Keratinocyte (primary cell): ENCODE measurements around the gene PRKCA. TPM values are rescaled to one million over a fixed set of nuclear protein-coding genes. Genes with fewer than 3 reads are reported as not detected.

Experiments
- DNase-seq: peaks from one replicate; pipeline ENCODE4 v3.0.0-alpha.2; 2011; ENCODE audit warnings: low read depth, missing footprints, low spot score
- FAIRE-seq: peaks from 2 replicates; lab custom pipeline; 2011; peaks lifted over from hg19 to GRCh38; lab: Jason Lieb, UNC
- H2AFZ ChIP-seq: 2 replicates; pipeline ENCODE4 v1.6.0; 2012; ENCODE audit warnings: low read length, control low read depth, inconsistent platforms; ENCODE audit not compliant: control insufficient read depth
- H3K27ac ChIP-seq: 2 replicates; pipeline ENCODE4 v1.5.1; 2011; ENCODE audit warnings: low read length; ENCODE audit not compliant: control insufficient read depth, insufficient read depth
- H3K27me3 ChIP-seq: 3 replicates; pipeline ENCODE4 v1.6.0; 2011; ENCODE audit warnings: low read length; ENCODE audit not compliant: control insufficient read depth, insufficient read depth; ENCODE audit errors: extremely low read depth
- H3K36me3 ChIP-seq, 2 experiments: 2 replicates in 1 of 2; 3 replicates in 1 of 2; pipeline ENCODE4 v1.5.1; 2011; ENCODE audit warnings: low read length in 2 of 2, mild to moderate bottlenecking in 1 of 2; ENCODE audit not compliant: control insufficient read depth in 2 of 2, insufficient read depth in 2 of 2; ENCODE audit errors: extremely low read depth in 1 of 2
- H3K4me1 ChIP-seq: 3 replicates; pipeline ENCODE4 v1.5.1; 2011; ENCODE audit warnings: low read length; ENCODE audit not compliant: control insufficient read depth, insufficient read depth; ENCODE audit errors: extremely low read depth
- H3K4me2 ChIP-seq: 3 replicates; pipeline ENCODE4 v1.6.0; 2011; ENCODE audit warnings: low read depth, low read length; ENCODE audit not compliant: control insufficient read depth, insufficient read depth; ENCODE audit errors: extremely low read depth
- H3K4me3 ChIP-seq, 3 experiments: fragments of 200-600 bp in 1 of 3; sonication (generic) in 1 of 3; 2 replicates in 2 of 3; 3 replicates in 1 of 3; pipeline ENCODE4 v1.5.1; 2011 to 2016; ENCODE audit warnings: low read length in 3 of 3, mild to moderate bottlenecking in 3 of 3, control low read depth in 2 of 3, inconsistent platforms in 1 of 3, low read depth in 1 of 3, mixed read lengths in 1 of 3, mixed run types in 1 of 3, moderate library complexity in 1 of 3; ENCODE audit not compliant: control insufficient read depth in 2 of 3, insufficient read depth in 2 of 3; ENCODE audit errors: extremely low read depth in 1 of 3
- H3K79me2 ChIP-seq: 2 replicates; pipeline ENCODE4 v1.6.0; 2012; ENCODE audit warnings: low read length; ENCODE audit not compliant: control insufficient read depth, insufficient read depth
- H3K9ac ChIP-seq: 3 replicates; pipeline ENCODE4 v1.6.0; 2011; ENCODE audit warnings: low read length; ENCODE audit not compliant: control insufficient read depth, insufficient read depth; ENCODE audit errors: extremely low read depth
- H3K9me1 ChIP-seq: 3 replicates; pipeline ENCODE4 v1.6.0; 2011; ENCODE audit warnings: low read length; ENCODE audit not compliant: control insufficient read depth, insufficient read depth; ENCODE audit errors: extremely low read depth
- H3K9me3 ChIP-seq: 2 replicates; pipeline ENCODE4 v1.5.1; 2012; ENCODE audit warnings: low read depth, low read length; ENCODE audit not compliant: control insufficient read depth
- H4K20me1 ChIP-seq: 3 replicates; pipeline ENCODE4 v1.6.0; 2011; ENCODE audit warnings: low read length; ENCODE audit not compliant: control insufficient read depth, insufficient read depth; ENCODE audit errors: extremely low read depth
- EZH2 ChIP-seq: IDR thresholded peaks from one replicate; pipeline ENCODE4 v1.6.1; 2012; ENCODE audit warnings: inconsistent platforms, mild to moderate bottlenecking, low read length, moderate library complexity
- dilution Hi-C: fragments of 300-500 bp; cut with MboI; formaldehyde crosslinking; loops from one replicate; pipeline ENCODE4 v1.7.0; 2020; ENCODE audit warnings: low sequenced_read_pairs; ENCODE audit not compliant: extremely low pct_ligation_motif_present
- polyA plus RNA-seq, 5 experiments: library from polyadenylated mRNA; depleted of rRNA in 3 of 5; stranded (reverse) in 3 of 5; stranded (forward) in 1 of 5; unstranded in 1 of 5; fragments of >200 nt; gene quantifications; 1 replicate in 1 of 5; 2 replicates in 3 of 5; 3 replicates in 1 of 5; pipeline versions ENCODE4 v1.2.1 to v1.2.3, GENCODE V29; 2011 to 2012; ENCODE audit warnings: missing spikeins in 2 of 5, low read depth in 1 of 5, low replicate concordance in 1 of 5
- TF ChIP-seq, protein P1 (sequence below), 3 experiments: IDR thresholded peaks in 1 of 3; conservative IDR thresholded peaks in 1 of 3; optimal IDR thresholded peaks in 1 of 3; 2 replicates in 2 of 3; 3 replicates in 1 of 3; pipeline versions ENCODE3 to v1.5.1; 2011; ENCODE audit warnings: low read length in 3 of 3, mild to moderate bottlenecking in 3 of 3, moderate library complexity in 2 of 3, control low read depth in 1 of 3, inconsistent platforms in 1 of 3; ENCODE audit not compliant: insufficient read depth in 2 of 3; ENCODE audit errors: extremely low read depth in 1 of 3

Gene PRKCA
- polyA plus RNA-seq, 1 donor (not counting 4 experiments of a cell fraction or from before 2014, with no cell fraction given): 3.6 TPM

DNA sequence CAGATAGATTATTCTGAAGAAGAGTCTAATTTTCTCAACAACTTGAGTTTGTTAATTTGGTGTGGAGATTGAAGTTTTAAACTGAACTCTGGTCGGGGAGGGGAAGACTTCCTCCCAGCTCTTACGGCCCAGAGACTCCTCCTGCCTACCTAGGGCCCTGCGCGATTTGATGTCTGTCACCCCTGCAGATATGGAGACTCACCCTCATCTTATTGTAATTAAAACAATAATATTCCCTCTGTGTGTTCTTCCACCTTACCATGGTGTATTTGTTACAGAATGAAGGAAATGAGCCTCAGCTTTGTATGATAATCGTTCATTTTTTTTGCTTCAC, 348.1 kb downstream of the PRKCA start:
- Histone ChIP-seq H3K9ac (no peak overlapping the region), H3K9me1 (no peaks in the 10 kb centered on the region), H3K79me2 (no peaks in the 10 kb centered on the region), H3K36me3 (no peaks in the 10 kb centered on the region), H3K4me2 (no peak overlapping the region), H3K4me1 (peaks cover 30% of the 10 kb centered on the region), H4K20me1 (no peaks in the 10 kb centered on the region), H2AFZ (no peak overlapping the region), H3K27ac (no peak overlapping the region), H3K27me3 (no peaks in the 10 kb centered on the region), H3K9me3 (no peaks in the 10 kb centered on the region), H3K4me3 (no peak overlapping the region)
- TF ChIP-seq, protein P1, sequence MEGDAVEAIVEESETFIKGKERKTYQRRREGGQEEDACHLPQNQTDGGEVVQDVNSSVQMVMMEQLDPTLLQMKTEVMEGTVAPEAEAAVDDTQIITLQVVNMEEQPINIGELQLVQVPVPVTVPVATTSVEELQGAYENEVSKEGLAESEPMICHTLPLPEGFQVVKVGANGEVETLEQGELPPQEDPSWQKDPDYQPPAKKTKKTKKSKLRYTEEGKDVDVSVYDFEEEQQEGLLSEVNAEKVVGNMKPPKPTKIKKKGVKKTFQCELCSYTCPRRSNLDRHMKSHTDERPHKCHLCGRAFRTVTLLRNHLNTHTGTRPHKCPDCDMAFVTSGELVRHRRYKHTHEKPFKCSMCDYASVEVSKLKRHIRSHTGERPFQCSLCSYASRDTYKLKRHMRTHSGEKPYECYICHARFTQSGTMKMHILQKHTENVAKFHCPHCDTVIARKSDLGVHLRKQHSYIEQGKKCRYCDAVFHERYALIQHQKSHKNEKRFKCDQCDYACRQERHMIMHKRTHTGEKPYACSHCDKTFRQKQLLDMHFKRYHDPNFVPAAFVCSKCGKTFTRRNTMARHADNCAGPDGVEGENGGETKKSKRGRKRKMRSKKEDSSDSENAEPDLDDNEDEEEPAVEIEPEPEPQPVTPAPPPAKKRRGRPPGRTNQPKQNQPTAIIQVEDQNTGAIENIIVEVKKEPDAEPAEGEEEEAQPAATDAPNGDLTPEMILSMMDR (optimal IDR thresholded peaks at IDR 0.05 in 1 of 3, IDR thresholded peaks at IDR 0.05 in 1 of 3, conservative IDR thresholded peaks at IDR 0.05 in 1 of 3; ENCODE audit: extremely low read depth in 1 of 3, insufficient read depth in 2 of 3, low read length in 3 of 3): no peak
- TF ChIP-seq EZH2: no peak
- dilution Hi-C loops: no loop called here
- no peak for DNase-seq
- no peak for FAIRE-seq

DNA sequence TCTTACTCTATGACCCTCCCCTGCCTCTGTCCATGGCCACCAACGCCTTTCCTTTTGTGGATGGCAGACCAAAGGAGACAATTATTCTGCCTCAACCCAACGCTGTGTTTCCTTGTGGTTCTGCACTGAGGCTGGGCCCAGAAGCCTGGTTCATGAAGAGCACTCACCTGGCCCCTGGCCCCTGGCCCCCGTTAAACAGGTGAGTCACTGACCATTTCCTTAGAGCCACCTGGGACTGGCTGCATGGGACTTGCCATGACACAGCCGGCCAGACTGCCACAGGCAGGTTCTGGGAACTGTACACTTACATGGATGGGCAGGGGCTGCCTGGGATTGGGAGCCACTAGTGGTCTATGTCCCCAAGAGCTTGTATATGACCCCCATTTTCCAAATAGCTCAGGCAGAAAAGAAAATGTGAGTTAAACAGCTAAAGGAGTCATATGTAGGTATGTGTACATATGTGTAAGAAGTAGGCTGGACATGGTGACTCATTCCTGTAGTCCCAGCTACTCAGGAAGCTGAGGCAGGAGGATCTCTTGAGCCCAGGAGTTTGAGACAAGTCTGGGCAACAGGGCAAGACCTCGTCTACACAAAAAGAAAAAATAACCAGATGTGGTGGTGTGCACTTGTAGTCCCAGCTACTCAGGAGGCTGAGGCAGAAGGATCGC, 350.6 kb downstream of the PRKCA start:
- peak overlapping the region; percentile 65 for H3K4me2 ChIP-seq
- no peaks in the 10 kb centered on the region for H4K20me1 ChIP-seq
- peak overlapping the region; percentile 73 for H3K27ac ChIP-seq
- DNase-seq (peak; percentile 77), FAIRE-seq (peak; percentile 88)
- H3K9ac ChIP-seq: no peak overlapping the region
- H3K9me1 ChIP-seq: no peaks in the 10 kb centered on the region
- dilution Hi-C loops: no loop called here
- H3K79me2 ChIP-seq: no peaks in the 10 kb centered on the region
- no peak overlapping the region for H3K4me3 ChIP-seq
- H3K27me3 ChIP-seq: no peaks in the 10 kb centered on the region
- no peaks in the 10 kb centered on the region for H3K36me3 ChIP-seq
- H3K9me3 ChIP-seq: no peaks in the 10 kb centered on the region
- TF ChIP-seq, protein P1 (optimal IDR thresholded peaks at IDR 0.05 in 1 of 3, IDR thresholded peaks at IDR 0.05 in 1 of 3, conservative IDR thresholded peaks at IDR 0.05 in 1 of 3; ENCODE audit: extremely low read depth in 1 of 3, insufficient read depth in 2 of 3, low read length in 3 of 3): no peak
- TF ChIP-seq EZH2: no peak
- no peak overlapping the region for H2AFZ ChIP-seq
- peaks cover 40% of the 10 kb centered on the region for H3K4me1 ChIP-seq
